Neural progenitor cell (in vitro differentiated cells): ENCODE data around the gene TNFRSF1B. TPM values are rescaled to one million over a fixed set of nuclear protein-coding genes. Genes with fewer than 3 reads are reported as not detected.
A peak's percentile ranks its signal among the peaks of the same experiment; 100 is the strongest.

Source experiments
- DNase-seq: peaks from one replicate; pipeline ENCODE4 v3.0.0-alpha.2; 2016; ENCODE audit warnings: low spot score
- H2AFZ ChIP-seq: fragments of 200-600 bp; sonication (generic); replicated peaks from 2 replicates; pipeline ENCODE4 v1.6.1; 2016; ENCODE audit warnings: antibody characterized with exemption
- H3F3A ChIP-seq: fragments of 200-600 bp; sonication (generic); 2 replicates; pipeline ENCODE4 v1.6.1; 2016; ENCODE audit warnings: antibody characterized with exemption, low read depth
- H3K27ac ChIP-seq: fragments of 200-600 bp; sonication (generic); 2 replicates; pipeline ENCODE4 v1.5.1; 2016; ENCODE audit warnings: mild to moderate bottlenecking
- H3K27me3 ChIP-seq: fragments of 200-600 bp; sonication (generic); 2 replicates; pipeline ENCODE4 v1.6.1; 2016; ENCODE audit warnings: mild to moderate bottlenecking, moderate library complexity
- H3K36me3 ChIP-seq: fragments of 200-600 bp; sonication (generic); 2 replicates; pipeline ENCODE4 v1.5.1; 2016
- H3K4me1 ChIP-seq: fragments of 200-600 bp; sonication (generic); 2 replicates; pipeline ENCODE4 v1.6.1; 2016; ENCODE audit warnings: mixed run types
- H3K4me2 ChIP-seq: fragments of 200-600 bp; sonication (generic); 2 replicates; pipeline ENCODE4 v1.6.1; 2016
- H3K4me3 ChIP-seq: fragments of 200-600 bp; sonication (generic); 2 replicates; pipeline ENCODE4 v1.5.1; 2016
- H3K79me2 ChIP-seq: fragments of 200-600 bp; sonication (generic); 2 replicates; pipeline ENCODE4 v1.6.1; 2016; ENCODE audit warnings: low read depth
- H3K9ac ChIP-seq: fragments of 200-600 bp; sonication (generic); 2 replicates; pipeline ENCODE4 v1.6.1; 2016
- H3K9me3 ChIP-seq: fragments of 200-600 bp; sonication (generic); 2 replicates; pipeline ENCODE4 v1.5.1; 2016; ENCODE audit warnings: low read depth
- H4K20me1 ChIP-seq: fragments of 200-600 bp; sonication (generic); 2 replicates; pipeline ENCODE4 v1.6.1; 2016; ENCODE audit warnings: low read depth
- H3K27ac Mint-ChIP-seq: 3 replicates; pipeline ENCODE4 v1.8.0; 2021; ENCODE audit warnings: mixed read lengths
- H3K27me3 Mint-ChIP-seq: 2 replicates; pipeline ENCODE4 v1.8.0; 2022; ENCODE audit warnings: low read depth, mild to moderate bottlenecking, inconsistent platforms, moderate library complexity, mixed read lengths; ENCODE audit not compliant: insufficient read depth
- H3K36me3 Mint-ChIP-seq: 3 replicates; pipeline ENCODE4 v1.8.0; 2021; ENCODE audit warnings: mixed read lengths
- H3K4me1 Mint-ChIP-seq: 3 replicates; pipeline ENCODE4 v1.8.0; 2021; ENCODE audit warnings: mixed read lengths
- H3K4me3 Mint-ChIP-seq: 3 replicates; pipeline ENCODE4 v1.8.0; 2021; ENCODE audit warnings: mild to moderate bottlenecking, moderate library complexity, mixed read lengths
- H3K9me3 Mint-ChIP-seq: 3 replicates; pipeline ENCODE4 v1.8.0; 2020; ENCODE audit warnings: mixed read lengths
- EZH2 ChIP-seq: fragments of 200-600 bp; sonication (generic); IDR thresholded peaks from 2 replicates; pipeline ENCODE4 v1.6.1; 2017; ENCODE audit warnings: antibody characterized with exemption, mild to moderate bottlenecking, moderate library complexity
- EZH2phosphoT487 ChIP-seq: fragments of 200-600 bp; sonication (generic); IDR thresholded peaks from 2 replicates; pipeline ENCODE4 v1.6.1; 2017; ENCODE audit warnings: antibody characterized with exemption
- total RNA-seq: library from RNA; depleted of rRNA; stranded (reverse); fragments of >200 nt; gene quantifications from 2 replicates; pipeline ENCODE4 v1.2.3, GENCODE V29; 2015; ENCODE audit warnings: low replicate concordance
- TF ChIP-seq, protein P1 (sequence below): fragments of 200-600 bp; sonication (generic); IDR thresholded peaks from 2 replicates; pipeline ENCODE4 v1.5.1; 2017; ENCODE audit warnings: antibody characterized with exemption, mild to moderate bottlenecking

TNFRSF1B gene
- total RNA-seq, 1 donor from 2014 or later: 0.04 TPM

DNA sequence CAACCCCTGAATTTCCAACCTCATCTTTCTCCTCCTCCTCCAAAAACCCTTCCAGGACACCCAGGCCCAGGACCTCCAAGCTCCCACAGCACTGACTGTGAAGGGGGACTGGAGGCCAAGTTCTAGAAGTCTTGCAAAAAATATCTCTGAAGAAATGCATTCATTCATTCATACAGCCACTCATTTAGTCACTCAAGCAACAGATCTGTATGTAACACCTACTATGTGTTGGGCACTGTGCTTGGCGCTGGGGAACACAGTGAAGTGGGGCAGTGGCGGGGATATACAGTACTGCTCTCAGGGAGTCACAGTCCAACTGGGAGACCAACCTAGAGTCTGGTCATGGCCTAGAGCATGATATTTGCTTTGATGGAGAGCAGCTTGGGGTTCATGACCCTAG lies 15.3 kb upstream of the TNFRSF1B start:
- H3K4me2 ChIP-seq: no peak overlapping the region
- Mint-ChIP-seq H3K4me3 (no peak overlapping the region), H3K4me1 (peaks cover 24% of the 10 kb centered on the region), H3K9me3 (no peaks in the 10 kb centered on the region), H3K36me3 (no peaks in the 10 kb centered on the region), H3K27me3 (peaks cover 3% of the 10 kb centered on the region), H3K27ac (no peak overlapping the region)
- no peak overlapping the region for H2AFZ ChIP-seq
- no peaks in the 10 kb centered on the region for H3K36me3 ChIP-seq
- H4K20me1 ChIP-seq: no peaks in the 10 kb centered on the region
- no peak overlapping the region for H3K9ac ChIP-seq
- H3K4me1 ChIP-seq: peaks cover 8% of the 10 kb centered on the region
- no peaks in the 10 kb centered on the region for H3K79me2 ChIP-seq
- DNase-seq: no peak
- H3K4me3 ChIP-seq: no peak overlapping the region
- H3K9me3 ChIP-seq: no peaks in the 10 kb centered on the region
- no peaks in the 10 kb centered on the region for H3F3A ChIP-seq
- H3K27me3 ChIP-seq: no peaks in the 10 kb centered on the region
- no peak for TF ChIP-seq EZH2phosphoT487
- no peak overlapping the region for H3K27ac ChIP-seq

- Histone ChIP-seq H3K79me2 (no peaks in the 10 kb centered on the region), H3K36me3 (no peaks in the 10 kb centered on the region), H3K4me3 (no peak overlapping the region), H3K9ac (no peak overlapping the region), H4K20me1 (no peaks in the 10 kb centered on the region), H3K4me2 (no peak overlapping the region), H2AFZ (no peak overlapping the region), H3F3A (no peaks in the 10 kb centered on the region), H3K9me3 (no peaks in the 10 kb centered on the region), H3K27me3 (no peaks in the 10 kb centered on the region), H3K27ac (no peak overlapping the region), H3K4me1 (peaks cover 5% of the 10 kb centered on the region)
- Mint-ChIP-seq H3K27me3 (peaks cover 3% of the 10 kb centered on the region), H3K9me3 (no peaks in the 10 kb centered on the region), H3K36me3 (no peaks in the 10 kb centered on the region), H3K4me1 (peaks cover 19% of the 10 kb centered on the region), H3K27ac (no peak overlapping the region), H3K4me3 (no peak overlapping the region)
- TF ChIP-seq EZH2phosphoT487 (no peak), EZH2 (no peak)
- TF ChIP-seq, protein P1, sequence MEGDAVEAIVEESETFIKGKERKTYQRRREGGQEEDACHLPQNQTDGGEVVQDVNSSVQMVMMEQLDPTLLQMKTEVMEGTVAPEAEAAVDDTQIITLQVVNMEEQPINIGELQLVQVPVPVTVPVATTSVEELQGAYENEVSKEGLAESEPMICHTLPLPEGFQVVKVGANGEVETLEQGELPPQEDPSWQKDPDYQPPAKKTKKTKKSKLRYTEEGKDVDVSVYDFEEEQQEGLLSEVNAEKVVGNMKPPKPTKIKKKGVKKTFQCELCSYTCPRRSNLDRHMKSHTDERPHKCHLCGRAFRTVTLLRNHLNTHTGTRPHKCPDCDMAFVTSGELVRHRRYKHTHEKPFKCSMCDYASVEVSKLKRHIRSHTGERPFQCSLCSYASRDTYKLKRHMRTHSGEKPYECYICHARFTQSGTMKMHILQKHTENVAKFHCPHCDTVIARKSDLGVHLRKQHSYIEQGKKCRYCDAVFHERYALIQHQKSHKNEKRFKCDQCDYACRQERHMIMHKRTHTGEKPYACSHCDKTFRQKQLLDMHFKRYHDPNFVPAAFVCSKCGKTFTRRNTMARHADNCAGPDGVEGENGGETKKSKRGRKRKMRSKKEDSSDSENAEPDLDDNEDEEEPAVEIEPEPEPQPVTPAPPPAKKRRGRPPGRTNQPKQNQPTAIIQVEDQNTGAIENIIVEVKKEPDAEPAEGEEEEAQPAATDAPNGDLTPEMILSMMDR: no peak
- no peak for DNase-seq
Measured at GRCh38 chr1:12152113-12152891, 14.5 kb upstream of the TNFRSF1B start.

- no peak overlapping the region for H3K9ac ChIP-seq
- H3K27me3 ChIP-seq: no peaks in the 10 kb centered on the region
- no peak overlapping the region for H3K4me3 ChIP-seq
- peaks cover 29% of the 10 kb centered on the region for H3K4me1 Mint-ChIP-seq
- no peak for DNase-seq
- no peaks in the 10 kb centered on the region for H3K79me2 ChIP-seq
- peaks cover 3% of the 10 kb centered on the region for H3K27me3 Mint-ChIP-seq
- no peaks in the 10 kb centered on the region for H3K36me3 Mint-ChIP-seq
- H3K9me3 Mint-ChIP-seq: no peaks in the 10 kb centered on the region
- TF ChIP-seq, protein P1: no peak
- no peak for TF ChIP-seq EZH2
- no peak for TF ChIP-seq EZH2phosphoT487
- H3K4me1 ChIP-seq: peaks cover 14% of the 10 kb centered on the region
- H3K27ac Mint-ChIP-seq: peak overlapping the region; percentile 83
- H2AFZ ChIP-seq: no peak overlapping the region
- H3K36me3 ChIP-seq: no peaks in the 10 kb centered on the region
- no peaks in the 10 kb centered on the region for H3K9me3 ChIP-seq
- no peak overlapping the region for H3K4me3 Mint-ChIP-seq
- H3F3A ChIP-seq: no peaks in the 10 kb centered on the region
- H3K4me2 ChIP-seq: no peak overlapping the region
- H4K20me1 ChIP-seq: no peaks in the 10 kb centered on the region
- H3K27ac ChIP-seq: no peak overlapping the region
Measured at GRCh38 chr1:12153181-12153785, 13.5 kb upstream of the TNFRSF1B start.

DNA sequence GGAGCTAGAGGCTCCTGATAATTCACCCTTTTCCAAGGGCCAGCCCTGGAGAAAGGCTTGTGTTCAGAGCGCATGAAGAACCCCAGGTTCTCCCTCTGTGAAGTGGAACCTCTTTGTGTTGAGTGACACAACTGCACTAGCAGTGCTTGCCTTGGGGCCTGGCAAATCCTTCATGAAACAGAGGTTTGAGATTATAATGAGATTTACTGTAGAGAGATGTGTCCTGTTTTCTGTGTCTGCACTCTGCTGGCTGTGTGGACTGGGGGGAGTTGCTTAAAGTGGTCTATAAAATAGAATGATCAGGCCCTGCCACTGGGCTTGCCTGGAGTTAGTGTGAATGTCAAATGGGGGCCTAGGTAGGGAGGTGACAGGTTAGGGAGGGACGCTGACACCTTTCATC lies 11.5 kb upstream of the TNFRSF1B start:
- no peak for TF ChIP-seq EZH2phosphoT487
- TF ChIP-seq, protein P1: no peak
- TF ChIP-seq EZH2: no peak
- no peaks in the 10 kb centered on the region for H3K9me3 ChIP-seq
- no peaks in the 10 kb centered on the region for H3K79me2 ChIP-seq
- no peak overlapping the region for H3K4me3 Mint-ChIP-seq
- H3K36me3 ChIP-seq: no peaks in the 10 kb centered on the region
- H3K9me3 Mint-ChIP-seq: no peaks in the 10 kb centered on the region
- peaks cover 8% of the 10 kb centered on the region for H3K27me3 Mint-ChIP-seq
- peaks cover 31% of the 10 kb centered on the region for H3K4me1 Mint-ChIP-seq
- no peak for DNase-seq
- H3K36me3 Mint-ChIP-seq: no peaks in the 10 kb centered on the region
- no peaks in the 10 kb centered on the region for H3K27me3 ChIP-seq
- H3K27ac ChIP-seq: no peak overlapping the region
- peaks cover 21% of the 10 kb centered on the region for H3K4me1 ChIP-seq
- no peak overlapping the region for H3K4me2 ChIP-seq
- H3K9ac ChIP-seq: no peak overlapping the region
- peaks cover 5% of the 10 kb centered on the region for H3F3A ChIP-seq
- no peak overlapping the region for H3K4me3 ChIP-seq
- H3K27ac Mint-ChIP-seq: peak overlapping the region; percentile 11
- no peaks in the 10 kb centered on the region for H4K20me1 ChIP-seq
- peak overlapping the region; percentile 34 for H2AFZ ChIP-seq
